Measurements from ENCODE around the gene KCNK5. TPM values are rescaled to one million over a fixed set of nuclear protein-coding genes. Genes with fewer than 3 reads are reported as not detected.

The KCNK5 gene
- total RNA-seq, 1 experiment from 2014 or later, result 19.8 TPM

DNA sequence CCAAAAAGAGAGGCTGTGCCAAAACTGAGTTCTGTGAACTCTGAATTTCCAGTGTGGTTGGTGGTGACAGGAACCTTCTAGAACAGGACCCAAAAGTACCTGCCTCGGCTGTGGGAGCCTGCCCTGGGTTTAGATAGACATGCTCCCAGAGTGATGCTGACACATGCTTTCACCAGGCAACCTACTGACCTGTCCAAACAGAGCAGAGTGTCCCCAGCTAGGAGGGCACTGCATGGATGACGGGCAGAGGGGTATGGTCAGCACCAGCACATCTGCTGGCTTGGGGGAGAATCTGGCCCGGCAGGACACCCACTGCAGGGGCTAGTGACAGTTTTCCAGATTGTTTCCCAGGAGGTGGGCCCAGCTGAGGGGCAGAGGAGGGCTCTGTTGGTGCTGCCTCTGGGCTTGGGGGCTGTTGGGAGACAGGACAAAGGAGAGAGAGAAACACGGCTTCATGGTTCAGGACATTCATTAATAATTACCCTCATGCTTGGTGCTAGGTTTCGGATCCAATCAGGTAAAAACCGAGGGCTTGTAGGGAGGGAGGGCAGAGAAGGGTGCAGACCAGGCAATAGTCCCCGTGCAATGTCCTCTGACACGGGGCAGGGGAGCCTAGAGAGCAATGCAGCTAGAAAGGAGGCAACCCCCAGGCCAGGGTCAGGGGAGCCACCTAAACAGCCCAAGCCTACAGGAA is 15.0 kb downstream of the KCNK5 start:
- Histone ChIP-seq H3K4me3 (ENCODE audit: low read depth, low read length) (no peak overlapping the region), H3K4me1 (peaks cover 44% of the 10 kb centered on the region), H3K36me3 (ENCODE audit: control insufficient read depth, insufficient read depth, low read length) (no peaks in the 10 kb centered on the region; the same call in 1 of the 2 replicates), H3K9me3 (no peaks in the 10 kb centered on the region), H3K27me3 (replicated peaks; ENCODE audit: control insufficient read depth, insufficient read depth, low read length) (no peaks in the 10 kb centered on the region)
- no TSS peak for BruUV-seq (replicated peaks)
- CTCF ChIA-PET, result no interaction called here
- Mint-ChIP-seq H3K4me3 (ENCODE audit: unreplicated experiment) (no peak overlapping the region), H3K27ac (ENCODE audit: unreplicated experiment) (no peak overlapping the region), H3K4me1 (ENCODE audit: low read depth, unreplicated experiment) (peaks cover 6% of the 10 kb centered on the region), H3K27me3 (ENCODE audit: insufficient read depth, unreplicated experiment) (no peaks in the 10 kb centered on the region), H3K36me3 (ENCODE audit: insufficient read depth, unreplicated experiment) (peaks cover 34% of the 10 kb centered on the region), H3K9me3 (ENCODE audit: unreplicated experiment) (no peaks in the 10 kb centered on the region)
- TF ChIP-seq, protein P1, sequence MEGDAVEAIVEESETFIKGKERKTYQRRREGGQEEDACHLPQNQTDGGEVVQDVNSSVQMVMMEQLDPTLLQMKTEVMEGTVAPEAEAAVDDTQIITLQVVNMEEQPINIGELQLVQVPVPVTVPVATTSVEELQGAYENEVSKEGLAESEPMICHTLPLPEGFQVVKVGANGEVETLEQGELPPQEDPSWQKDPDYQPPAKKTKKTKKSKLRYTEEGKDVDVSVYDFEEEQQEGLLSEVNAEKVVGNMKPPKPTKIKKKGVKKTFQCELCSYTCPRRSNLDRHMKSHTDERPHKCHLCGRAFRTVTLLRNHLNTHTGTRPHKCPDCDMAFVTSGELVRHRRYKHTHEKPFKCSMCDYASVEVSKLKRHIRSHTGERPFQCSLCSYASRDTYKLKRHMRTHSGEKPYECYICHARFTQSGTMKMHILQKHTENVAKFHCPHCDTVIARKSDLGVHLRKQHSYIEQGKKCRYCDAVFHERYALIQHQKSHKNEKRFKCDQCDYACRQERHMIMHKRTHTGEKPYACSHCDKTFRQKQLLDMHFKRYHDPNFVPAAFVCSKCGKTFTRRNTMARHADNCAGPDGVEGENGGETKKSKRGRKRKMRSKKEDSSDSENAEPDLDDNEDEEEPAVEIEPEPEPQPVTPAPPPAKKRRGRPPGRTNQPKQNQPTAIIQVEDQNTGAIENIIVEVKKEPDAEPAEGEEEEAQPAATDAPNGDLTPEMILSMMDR (IDR thresholded peaks at IDR 0.05; ENCODE audit: insufficient read depth in 1 of 2, low read depth in 1 of 2, low read length in 1 of 2, severe bottlenecking in 1 of 2, unreplicated experiment in 1 of 2), result no peak
- POLR2A ChIA-PET, result no interaction called here
- DNase-seq, result no peak
- intact Hi-C loops (cut with micrococcal nuclease; ENCODE audit: unreplicated experiment), result no loop called here

- no peaks in the 10 kb centered on the region; the same call in 1 of the 2 replicates for H3K36me3 ChIP-seq (ENCODE audit: control insufficient read depth, insufficient read depth, low read length)
- intact Hi-C loops (cut with micrococcal nuclease; ENCODE audit: unreplicated experiment), result no loop called here
- TF ChIP-seq, protein P1 (IDR thresholded peaks at IDR 0.05; ENCODE audit: insufficient read depth in 1 of 2, low read depth in 1 of 2, low read length in 1 of 2, severe bottlenecking in 1 of 2, unreplicated experiment in 1 of 2), result no peak
- BruUV-seq (replicated peaks), result no TSS peak
- H3K9me3 Mint-ChIP-seq (ENCODE audit: unreplicated experiment), result no peaks in the 10 kb centered on the region
- H3K4me3 ChIP-seq (ENCODE audit: low read depth, low read length), result no peak overlapping the region
- no peak overlapping the region for H3K27ac Mint-ChIP-seq (ENCODE audit: unreplicated experiment)
- POLR2A ChIA-PET, result no interaction called here
- peaks cover 34% of the 10 kb centered on the region for H3K36me3 Mint-ChIP-seq (ENCODE audit: insufficient read depth, unreplicated experiment)
- H3K9me3 ChIP-seq, result no peaks in the 10 kb centered on the region
- CTCF ChIA-PET, result no interaction called here
- H3K27me3 Mint-ChIP-seq (ENCODE audit: insufficient read depth, unreplicated experiment), result no peaks in the 10 kb centered on the region
- peaks cover 11% of the 10 kb centered on the region for H3K4me1 Mint-ChIP-seq (ENCODE audit: low read depth, unreplicated experiment)
- peaks cover 53% of the 10 kb centered on the region for H3K4me1 ChIP-seq
- no peaks in the 10 kb centered on the region for H3K27me3 ChIP-seq (replicated peaks; ENCODE audit: control insufficient read depth, insufficient read depth, low read length)
- H3K4me3 Mint-ChIP-seq (ENCODE audit: unreplicated experiment), result no peak overlapping the region
- no peak for DNase-seq
These were observed 15.9 kb downstream of the KCNK5 start for GRCh38 chr6:39213195-39213920.

- H3K27me3 ChIP-seq (replicated peaks; ENCODE audit: control insufficient read depth, insufficient read depth, low read length), result no peaks in the 10 kb centered on the region
- Mint-ChIP-seq H3K36me3 (ENCODE audit: insufficient read depth, unreplicated experiment) (peaks cover 27% of the 10 kb centered on the region), H3K4me1 (ENCODE audit: low read depth, unreplicated experiment) (peaks cover 31% of the 10 kb centered on the region), H3K27me3 (ENCODE audit: insufficient read depth, unreplicated experiment) (no peaks in the 10 kb centered on the region), H3K27ac (ENCODE audit: unreplicated experiment) (no peak overlapping the region), H3K4me3 (ENCODE audit: unreplicated experiment) (no peak overlapping the region), H3K9me3 (ENCODE audit: unreplicated experiment) (no peaks in the 10 kb centered on the region)
- no TSS peak for BruUV-seq (replicated peaks)
- H3K36me3 ChIP-seq (ENCODE audit: control insufficient read depth, insufficient read depth, low read length), result no peaks in the 10 kb centered on the region; the same call in 1 of the 2 replicates
- ChIA-PET POLR2A (no interaction called here), CTCF (no interaction called here)
- TF ChIP-seq, protein P1 (IDR thresholded peaks at IDR 0.05; ENCODE audit: insufficient read depth in 1 of 2, low read depth in 1 of 2, low read length in 1 of 2, severe bottlenecking in 1 of 2, unreplicated experiment in 1 of 2), result no peak
- H3K4me3 ChIP-seq (ENCODE audit: low read depth, low read length), result no peak overlapping the region
- H3K9me3 ChIP-seq, result no peaks in the 10 kb centered on the region
- intact Hi-C loops (cut with micrococcal nuclease; ENCODE audit: unreplicated experiment), result no loop called here
- DNase-seq, result no peak
- H3K4me1 ChIP-seq, result peaks cover 68% of the 10 kb centered on the region
These were observed 18.1 kb downstream of the KCNK5 start for GRCh38 chr6:39211183-39211582.

Measured in Caco-2 (cell line).